Stomach (tissue), 4 donors: ENCODE measurements around the gene ARHGAP26.

Experiments
- CTCF ChIP-seq, 7 experiments: fragments of 450-650 bp in 4 of 7; fragments of 200-600 bp in 3 of 7; sonication (generic) in 3 of 7; IDR thresholded peaks; one replicate each; pipeline ENCODE4 v1.5.1; 2016 to 2019; ENCODE audit warnings: antibody characterized with exemption in 7 of 7, control low read depth in 2 of 7, mild to moderate bottlenecking in 1 of 7
- EP300 ChIP-seq: sonication (generic); formaldehyde crosslinking; IDR thresholded peaks from one replicate; pipeline ENCODE4 v1.6.1; 2017; ENCODE audit warnings: antibody characterized with exemption
- POLR2A ChIP-seq, 4 donors: fragments of 450-650 bp; IDR thresholded peaks; one replicate each; pipeline ENCODE4 v1.6.1; 2016; ENCODE audit warnings: antibody characterized with exemption in 4 of 4, control low read depth in 2 of 4, mild to moderate bottlenecking in 1 of 4, moderate library complexity in 1 of 4
- POLR2AphosphoS5 ChIP-seq, 3 donors: sonication (generic); formaldehyde crosslinking; IDR thresholded peaks; one replicate each; pipeline ENCODE4 v1.6.1; 2016; ENCODE audit warnings: antibody characterized with exemption in 3 of 3

GRCh38 chr5:143045062-143045461, 274.9 kb downstream of the ARHGAP26 start:
- TF ChIP-seq POLR2AphosphoS5 (IDR thresholded peaks at IDR 0.05) (no peak), CTCF (IDR thresholded peaks at IDR 0.05) (no peak), POLR2A (IDR thresholded peaks at IDR 0.05) (no peak), EP300 (no peak)
